GM19099 (cell line): ENCODE measurements around the gene SNAP47.

ENCODE experiments used
- POLR2A ChIP-seq: IDR thresholded peaks from 3 replicates; pipeline ENCODE4 v1.6.1; 2011; ENCODE audit warnings: low read depth; ENCODE audit not compliant: insufficient read length; ENCODE audit errors: extremely low read depth

Gene SNAP47

DNA sequence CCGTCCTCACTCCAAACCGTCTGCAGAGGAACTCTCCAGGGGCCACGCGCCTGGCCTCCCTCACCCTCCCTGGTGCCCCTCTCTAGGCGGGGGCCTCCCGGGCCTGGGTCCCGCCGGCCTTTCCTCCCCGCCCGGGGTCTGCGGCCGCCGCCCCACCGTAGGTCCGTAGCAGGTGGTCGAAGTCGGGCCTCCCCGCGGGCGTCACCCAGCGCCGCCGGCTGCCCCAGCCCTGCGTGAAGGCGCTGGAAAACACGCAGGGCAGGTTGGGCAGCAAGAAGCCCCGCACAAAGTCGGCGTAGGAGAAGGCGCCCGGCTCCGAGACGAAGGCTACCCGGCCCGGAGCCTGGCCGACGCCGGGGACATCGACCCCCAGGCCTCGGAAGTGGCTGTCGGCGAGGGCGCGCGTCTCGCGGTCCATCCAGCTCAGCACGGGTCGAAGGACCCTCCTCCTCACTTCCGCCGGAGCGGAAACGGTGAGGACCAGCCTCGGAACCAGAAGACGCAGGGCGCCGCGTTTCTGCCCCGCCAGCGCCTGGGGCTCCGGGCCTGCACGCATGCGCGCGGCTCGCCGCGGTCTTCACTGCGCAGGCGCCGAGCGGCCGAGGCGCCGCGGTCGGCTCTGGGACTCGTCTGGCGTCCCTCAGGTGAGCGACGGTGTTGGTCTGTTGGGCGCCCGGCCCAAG lies at the start of gene SNAP47, which contains the start of gene JMJD4:
Gene SNAP47 (plus strand): TSS at position 580 of the 683 bp plus-strand sequence. CDS start 12,302 bp downstream, outside the sequence.
Gene JMJD4 (minus strand): TSS at position 447 of the 683 bp plus-strand sequence. CDS start 29 bp downstream, at position 418.
- peak; percentile 91 for TF ChIP-seq POLR2A

DNA sequence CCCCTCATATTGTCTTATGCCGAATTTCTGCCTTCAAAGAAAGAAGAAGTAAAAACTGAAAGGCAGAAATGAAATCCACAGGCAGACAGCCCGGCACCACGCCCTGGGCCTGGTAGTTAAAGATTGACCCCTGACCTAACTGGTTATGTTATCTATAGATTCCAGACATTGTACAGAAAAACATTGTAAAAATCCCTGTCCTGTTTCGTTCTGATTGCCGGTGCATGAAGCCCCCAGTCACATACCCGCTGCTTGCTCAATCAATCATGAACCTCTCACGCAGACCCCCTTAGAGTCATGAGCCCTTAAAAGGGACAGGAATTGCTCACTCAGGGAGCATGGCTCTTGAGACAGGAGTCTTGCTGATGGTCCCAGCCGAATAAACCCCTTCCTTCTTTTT lies 49.4 kb upstream of the SNAP47 start:
- no peak for TF ChIP-seq POLR2A

GRCh38 chr1:227697321-227697864 lies 37.8 kb upstream of the SNAP47 start:
- TF ChIP-seq POLR2A, result no peak

- no peak for TF ChIP-seq POLR2A
These were observed 27.4 kb upstream of the SNAP47 start for GRCh38 chr1:227707846-227708245.

DNA sequence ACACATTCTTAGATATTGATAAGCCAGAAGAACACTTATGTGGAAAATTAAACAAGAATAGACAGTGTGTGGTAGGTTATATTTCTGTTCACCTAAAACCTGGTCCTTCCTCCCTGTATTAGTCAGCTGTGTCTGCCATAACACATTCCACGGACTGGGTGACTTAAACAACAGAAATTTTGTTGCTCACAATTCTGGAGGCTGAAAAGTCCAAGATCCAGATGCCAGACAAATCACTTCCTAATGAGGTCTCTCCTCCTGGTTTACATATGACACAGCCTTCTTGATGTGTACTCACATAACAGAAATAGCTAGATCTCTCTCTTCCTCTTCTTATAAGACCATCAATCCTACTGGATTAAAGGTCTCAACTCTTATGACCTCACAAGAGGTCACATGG lies 25.8 kb upstream of the SNAP47 start:
- no peak for TF ChIP-seq POLR2A

- no peak for TF ChIP-seq POLR2A
These were observed 22.6 kb upstream of the SNAP47 start for GRCh38 chr1:227712648-227713047.

GRCh38 chr1:227718932-227719331 lies 16.3 kb upstream of the SNAP47 start:
- no peak for TF ChIP-seq POLR2A

DNA sequence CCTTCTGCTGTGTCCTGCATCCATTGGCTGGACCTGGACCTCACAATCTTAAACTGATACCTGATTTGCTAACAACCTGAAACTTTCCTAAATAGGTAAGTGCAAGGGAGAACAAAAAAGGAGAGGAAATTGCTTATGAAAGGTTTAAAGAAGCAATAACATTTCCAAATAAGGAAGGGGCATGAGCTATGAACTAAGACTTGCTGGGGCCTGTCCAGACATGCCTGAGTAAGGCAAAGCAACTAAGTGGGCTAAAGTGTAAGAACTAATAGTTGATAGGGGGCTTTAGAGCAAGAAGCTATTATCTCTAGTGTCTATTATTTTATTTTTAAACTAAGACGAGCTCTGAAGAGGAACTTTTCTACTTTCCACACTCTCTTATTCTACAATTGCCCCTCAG lies 11.8 kb upstream of the SNAP47 start:
- TF ChIP-seq POLR2A, result no peak

- no peak for TF ChIP-seq POLR2A
These were observed 10.2 kb upstream of the SNAP47 start for GRCh38 chr1:227725046-227725445.

GRCh38 chr1:227726318-227726717 lies 8.9 kb upstream of the SNAP47 start:
- TF ChIP-seq POLR2A, result no peak

GRCh38 chr1:227726924-227727599 lies 8.2 kb upstream of the SNAP47 start:
- no peak for TF ChIP-seq POLR2A

- TF ChIP-seq POLR2A, result no peak
These were observed 7.0 kb upstream of the SNAP47 start for GRCh38 chr1:227728059-227728891.

DNA sequence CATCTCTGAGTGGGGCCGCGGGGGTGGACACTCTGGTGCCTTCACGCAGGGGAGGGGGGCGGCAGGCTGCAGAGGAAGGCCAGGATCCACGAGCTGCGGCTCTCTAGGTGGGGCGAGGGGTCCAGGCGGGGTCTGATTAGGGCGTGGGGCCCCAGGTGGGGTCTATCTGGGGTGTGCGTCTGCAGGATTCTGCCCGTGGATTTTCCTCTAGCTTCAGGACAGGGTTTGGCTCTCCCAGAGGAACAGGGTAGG lies 6.4 kb upstream of the SNAP47 start:
- no peak for TF ChIP-seq POLR2A

DNA sequence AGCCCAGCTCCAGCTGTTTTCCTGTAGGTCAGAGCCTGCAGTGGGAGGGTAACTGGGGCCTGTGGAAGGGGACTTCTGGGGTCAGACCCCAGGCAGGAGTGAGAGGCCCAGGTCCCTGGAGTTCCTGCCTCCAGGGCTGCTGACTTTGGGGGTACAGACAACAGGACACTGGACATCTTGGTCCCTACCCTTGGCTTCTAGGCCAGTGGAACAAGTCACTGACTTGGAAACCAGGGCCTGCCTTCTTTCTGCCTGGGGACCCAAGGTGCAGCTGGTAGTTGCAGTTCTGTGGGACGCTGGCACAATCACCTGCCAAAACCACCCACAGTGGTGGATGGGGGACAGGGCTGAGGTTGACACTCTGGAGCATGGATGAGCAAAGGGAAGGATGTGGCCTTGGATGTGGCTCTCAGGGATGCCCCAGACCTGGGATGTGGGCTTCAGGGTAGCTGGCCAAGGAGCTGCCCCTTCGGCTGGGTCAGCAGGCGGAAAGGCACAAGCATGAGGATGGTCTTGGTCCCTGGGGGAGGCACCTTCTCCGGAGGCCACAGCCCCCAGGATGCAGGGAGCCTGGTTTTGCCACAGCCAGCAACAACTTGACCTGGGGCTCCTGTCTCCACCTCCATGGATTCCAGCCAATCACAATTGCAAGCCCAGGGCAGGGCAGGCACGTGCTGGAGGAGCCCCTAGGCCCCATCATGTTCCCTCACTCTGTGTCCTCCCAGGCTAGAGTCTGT lies 5.9 kb upstream of the SNAP47 start:
- TF ChIP-seq POLR2A, result no peak
